GM19397 (cell line): ENCODE results near the gene TRIM61.

ENCODE experiments used
- ATAC-seq: cut with Tn5 transposase; IDR thresholded peaks from one replicate; pipeline ENCODE4 v1.9.1; 2021; ENCODE audit warnings: mild to moderate bottlenecking, moderate library complexity; ENCODE audit not compliant: unreplicated experiment

The TRIM61 gene

GRCh38 chr4:164918956-164919355, 58.5 kb downstream of the TRIM61 start:
- no peak for ATAC-seq
